H9 (cell line): ENCODE data around the gene GPHN. TPM values are rescaled to one million over a fixed set of nuclear protein-coding genes. Genes with fewer than 3 reads are reported as not detected.

Experiments
- DNase-seq: peaks from one replicate; pipeline ENCODE4 v3.0.0-alpha.2; 2017
- H2AFZ ChIP-seq: one replicate; pipeline ENCODE4 v1.6.1; 2013; ENCODE audit warnings: mild to moderate bottlenecking, low read length, control low read depth, moderate library complexity
- H2AK5ac ChIP-seq: 2 replicates; pipeline ENCODE4 v1.6.1; 2013; ENCODE audit warnings: low read length, control low read depth, mixed read lengths; ENCODE audit not compliant: insufficient read length
- H2BK120ac ChIP-seq: one replicate; pipeline ENCODE4 v1.6.1; 2013; ENCODE audit warnings: low read depth, mild to moderate bottlenecking, low read length, control low read depth, inconsistent platforms; ENCODE audit not compliant: poor library complexity, severe bottlenecking
- H2BK12ac ChIP-seq: 2 replicates; pipeline ENCODE4 v1.6.1; 2013; ENCODE audit warnings: low read length, control low read depth, mixed read lengths, low read depth; ENCODE audit not compliant: insufficient read length
- H2BK15ac ChIP-seq: 2 replicates; pipeline ENCODE4 v1.6.1; 2013; ENCODE audit warnings: low read depth, low read length, control low read depth
- H2BK20ac ChIP-seq: one replicate; pipeline ENCODE4 v1.6.1; 2013; ENCODE audit warnings: low read depth, mild to moderate bottlenecking, low read length, control low read depth, inconsistent platforms; ENCODE audit not compliant: poor library complexity, severe bottlenecking
- H2BK5ac ChIP-seq: 2 replicates; pipeline ENCODE4 v1.6.1; 2013; ENCODE audit warnings: low read length, control low read depth, mixed read lengths; ENCODE audit not compliant: insufficient read length
- H3K14ac ChIP-seq: 2 replicates; pipeline ENCODE4 v1.6.1; 2013; ENCODE audit warnings: low read length, control low read depth; ENCODE audit not compliant: insufficient read depth
- H3K18ac ChIP-seq: 2 replicates; pipeline ENCODE4 v1.6.1; 2013; ENCODE audit warnings: low read depth, mild to moderate bottlenecking, mixed read lengths, low read length, control low read depth; ENCODE audit not compliant: insufficient read length
- H3K23ac ChIP-seq: 2 replicates; pipeline ENCODE4 v1.6.1; 2013; ENCODE audit warnings: low read length, control low read depth, mixed read lengths, low read depth; ENCODE audit not compliant: insufficient read length
- H3K23me2 ChIP-seq: 2 replicates; pipeline ENCODE4 v1.6.1; 2013; ENCODE audit warnings: low read depth, mild to moderate bottlenecking, mixed read lengths, low read length, control low read depth; ENCODE audit not compliant: insufficient read length, poor library complexity, severe bottlenecking
- H3K27ac ChIP-seq: 2 replicates; pipeline ENCODE4 v1.5.1; 2013; ENCODE audit warnings: low read length, control low read depth, mixed read lengths, low read depth; ENCODE audit not compliant: insufficient read length
- H3K27me3 ChIP-seq: 2 replicates; pipeline ENCODE4 v1.6.1; 2013; ENCODE audit warnings: low read length, control low read depth, inconsistent platforms; ENCODE audit not compliant: insufficient read depth
- H3K4ac ChIP-seq: 2 replicates; pipeline ENCODE4 v1.6.1; 2013; ENCODE audit warnings: low read depth, mild to moderate bottlenecking, control low read depth, inconsistent platforms, low read length, moderate library complexity
- H3K4me1 ChIP-seq: 2 replicates; pipeline ENCODE4 v1.6.1; 2013; ENCODE audit warnings: low read length, control low read depth, inconsistent platforms; ENCODE audit not compliant: insufficient read depth
- H3K4me2 ChIP-seq: 2 replicates; pipeline ENCODE4 v1.6.1; 2013; ENCODE audit warnings: low read length, control low read depth, mixed read lengths; ENCODE audit not compliant: insufficient read length, insufficient read depth
- H3K56ac ChIP-seq: 2 replicates; pipeline ENCODE4 v1.6.1; 2013; ENCODE audit warnings: low read depth, mild to moderate bottlenecking, mixed read lengths, low read length, control low read depth; ENCODE audit not compliant: insufficient read length
- H3K79me1 ChIP-seq: 2 replicates; pipeline ENCODE4 v1.6.1; 2013; ENCODE audit warnings: low read depth, mild to moderate bottlenecking, moderate library complexity, low read length, control low read depth, inconsistent platforms; ENCODE audit not compliant: insufficient read depth, poor library complexity, severe bottlenecking
- H3K79me2 ChIP-seq: 2 replicates; pipeline ENCODE4 v1.6.1; 2013; ENCODE audit warnings: low read length, control low read depth, inconsistent platforms; ENCODE audit not compliant: insufficient read depth
- H3K9ac ChIP-seq: 2 replicates; pipeline ENCODE4 v1.6.1; 2013; ENCODE audit warnings: low read length, control low read depth, mixed read lengths; ENCODE audit not compliant: insufficient read length; ENCODE audit errors: extremely low read depth
- H3K9me3 ChIP-seq: one replicate; pipeline ENCODE4 v1.6.1; 2013; ENCODE audit warnings: low read depth, low read length, inconsistent platforms; ENCODE audit not compliant: control insufficient read depth
- H3T11ph ChIP-seq: one replicate; pipeline ENCODE4 v1.6.1; 2013; ENCODE audit warnings: mild to moderate bottlenecking, low read length, control low read depth, inconsistent platforms
- H4K20me1 ChIP-seq: one replicate; pipeline ENCODE4 v1.6.1; 2013; ENCODE audit not compliant: control insufficient read depth, insufficient read length, insufficient read depth
- H4K5ac ChIP-seq: 2 replicates; pipeline ENCODE4 v1.6.1; 2013; ENCODE audit warnings: low read depth, mild to moderate bottlenecking, mixed read lengths, low read length, control low read depth; ENCODE audit not compliant: insufficient read length
- H4K8ac ChIP-seq: replicated peaks from 2 replicates; pipeline ENCODE4 v1.6.1; 2013; ENCODE audit warnings: low read length, control low read depth, mixed read lengths, low read depth; ENCODE audit not compliant: insufficient read length
- H4K91ac ChIP-seq: 2 replicates; pipeline ENCODE4 v1.6.1; 2013; ENCODE audit warnings: low read depth, mild to moderate bottlenecking, moderate library complexity, mixed read lengths, low read length, control low read depth; ENCODE audit not compliant: insufficient read length
- H3K27ac Mint-ChIP-seq, 3 experiments: 2 replicates in 2 of 3; 3 replicates in 1 of 3; pipeline ENCODE4 v1.8.0; 2020 to 2021; ENCODE audit warnings: mixed read lengths in 3 of 3, mild to moderate bottlenecking in 1 of 3, moderate library complexity in 1 of 3
- H3K27me3 Mint-ChIP-seq: 2 replicates; pipeline ENCODE4 v1.8.0; 2021; ENCODE audit warnings: low read depth, mild to moderate bottlenecking, moderate library complexity, mixed read lengths
- H3K36me3 Mint-ChIP-seq, 3 experiments: 2 replicates in 2 of 3; 3 replicates in 1 of 3; pipeline ENCODE4 v1.8.0; 2020 to 2021; ENCODE audit warnings: low read depth in 3 of 3, mixed read lengths in 3 of 3; ENCODE audit not compliant: insufficient read depth in 1 of 3
- H3K4me1 Mint-ChIP-seq, 2 experiments: 2 replicates each; pipeline ENCODE4 v1.8.0; 2020; ENCODE audit warnings: mixed read lengths in 2 of 2
- H3K4me3 Mint-ChIP-seq, 2 experiments: 2 replicates in 1 of 2; 3 replicates in 1 of 2; pipeline ENCODE4 v1.8.0; 2020 to 2021; ENCODE audit warnings: mild to moderate bottlenecking in 2 of 2, mixed read lengths in 2 of 2, moderate library complexity in 1 of 2
- H3K9me3 Mint-ChIP-seq, 2 experiments: 2 replicates in 1 of 2; 3 replicates in 1 of 2; pipeline ENCODE4 v1.8.0; 2020; ENCODE audit warnings: mild to moderate bottlenecking in 2 of 2, mixed read lengths in 2 of 2, moderate library complexity in 1 of 2
- CTCF ChIP-seq: fragments of 200-600 bp; sonication (generic); conservative IDR thresholded peaks from 3 replicates; pipeline ENCODE4 v1.8.0; 2021; ENCODE audit warnings: antibody characterized with exemption, mild to moderate bottlenecking
- WGBS: extraction: QIAGEN DNeasy Blood & Tissue Kit; methylation state at CpG from one replicate; pipeline ENCODE4 v1.1.7; 2013; ENCODE audit warnings: missing lambda C conversion rate, low lambda C conversion rate, mixed read lengths; ENCODE audit not compliant: insufficient read length; ENCODE audit errors: extremely low coverage; 5-methylcytosine and 5-hydroxymethylcytosine counted together
- long read RNA-seq: library from polyadenylated mRNA; unstranded; transcript quantifications from one replicate; pipeline ENCODE4 v2.0.0, GENCODE V29; 2020
- total RNA-seq: library from RNA; stranded (reverse); gene quantifications from 2 replicates; pipeline ENCODE4 v1.2.1, GENCODE V29; 2021

The GPHN gene
- 13.9 and 16.1 TPM in 2 replicates for total RNA-seq
- long read RNA-seq, full-length matches to known transcripts: 23 of 42 reads
- long read RNA-seq, partial matches to known transcripts: 8 of 42 reads
- long read RNA-seq, other reads (novel, unspliced or antisense): 11 of 42 reads

- Mint-ChIP-seq H3K4me3 (peak within 1 kb of the TSS; percentile 89 to 97), H3K9me3 (no peaks in the 10 kb centered on the region; a peak in 1 of 5 replicates), H3K27me3 (peaks cover 34% of the 10 kb centered on the region), H3K27ac (peak within 1 kb of the TSS; percentile 79 to 99 (median 94)), H3K4me1 (peaks cover 13 to 14% of the 10 kb centered on the region in 2 experiments; a peak in 3 of 4 replicates), H3K36me3 (peaks cover 0 to 3% (median 0%) of the 10 kb centered on the region in 3 experiments; a peak in 3 of 7 replicates)
- Histone ChIP-seq H3K9me3 (no peaks in the 10 kb centered on the region), H2AFZ (no peak within 1 kb of the TSS), H3K79me1 (no peaks in the 10 kb centered on the region), H2BK120ac (no peak within 1 kb of the TSS), H2AK5ac (no peak within 1 kb of the TSS), H4K5ac (no peak within 1 kb of the TSS), H3K79me2 (no peaks in the 10 kb centered on the region; the same call in 1 of the 2 replicates), H3K27me3 (no peaks in the 10 kb centered on the region; the same call in 1 of the 2 replicates), H3K4me1 (no peaks in the 10 kb centered on the region), H4K91ac (no peak within 1 kb of the TSS), H3K14ac (peak within 1 kb of the TSS; percentile 34), H3K18ac (peak within 1 kb of the TSS; percentile 9), H2BK15ac (no peak within 1 kb of the TSS), H2BK20ac (no peak within 1 kb of the TSS), H3K23ac (no peak within 1 kb of the TSS), H2BK5ac (no peak within 1 kb of the TSS), H3K23me2 (peaks cover 14% of the 10 kb centered on the region), H2BK12ac (no peak within 1 kb of the TSS), H3K9ac (peak within 1 kb of the TSS; percentile 63), H4K20me1 (no peaks in the 10 kb centered on the region), H3K4me2 (peak within 1 kb of the TSS; percentile 66), H3K56ac (no peak within 1 kb of the TSS), H3K27ac (no peak within 1 kb of the TSS), H3T11ph (no peak within 1 kb of the TSS), H3K4ac (no peak within 1 kb of the TSS), H4K8ac (no peak within 1 kb of the TSS)
- peak; percentile 18; the same call in 2 of the 3 replicates for TF ChIP-seq CTCF
- WGBS: no CpG with 5 or more reads among the region's 91 CpGs
- peak; percentile 96 for DNase-seq
These were observed at the start of gene GPHN for GRCh38 chr14:66507722-66508546. TSS of gene GPHN (plus strand) at chr14:66508147.
